Transverse colon (tissue), 4 donors: ENCODE results near the gene SMYD5. TPM values are rescaled to one million over a fixed set of nuclear protein-coding genes. Genes with fewer than 3 reads are reported as not detected.
A peak's percentile ranks its signal among the peaks of the same experiment; 100 is the strongest.
"Not testable (repeated sequence)": the region's sequence is repeated elsewhere in the genome, so short reads cannot be mapped to it uniquely, and the experiment has no call there.

ENCODE experiments used
- DNase-seq: peaks from one replicate; pipeline ENCODE4 v3.0.0-alpha.2; 2019
- H3K27ac ChIP-seq, 4 donors: fragments of 200-600 bp; sonication (generic); 2 replicates each; pipeline ENCODE4 v1.5.1; 2016 to 2018; ENCODE audit warnings: inconsistent platforms in 4 of 4
- H3K27me3 ChIP-seq: fragments of 200-600 bp; sonication (generic); 2 replicates; pipeline ENCODE4 v1.5.1; 2017; ENCODE audit warnings: inconsistent platforms
- H3K36me3 ChIP-seq, 4 donors: fragments of 200-600 bp; sonication (generic); 2 replicates each; pipeline ENCODE4 v1.5.1; 2017 to 2019; ENCODE audit warnings: inconsistent platforms in 4 of 4
- H3K4me1 ChIP-seq, 4 donors: fragments of 200-600 bp; sonication (generic); 2 replicates each; pipeline ENCODE4 v1.5.1; 2017 to 2020; ENCODE audit warnings: inconsistent platforms in 4 of 4
- H3K4me3 ChIP-seq, 4 donors: fragments of 200-600 bp; sonication (generic); 1 replicate in 1 of 4; 2 replicates in 3 of 4; pipeline versions ENCODE4 v1.5.1 to v1.6.1; 2017 to 2019; ENCODE audit warnings: inconsistent platforms in 4 of 4
- H3K9me3 ChIP-seq, 2 donors: fragments of 200-600 bp; sonication (generic); 2 replicates each; pipeline ENCODE4 v1.5.1; 2017 to 2019; ENCODE audit warnings: inconsistent platforms in 2 of 2
- CTCF ChIP-seq, 5 experiments: fragments of 200-600 bp in 3 of 5; fragments of 450-650 bp in 2 of 5; sonication (generic) in 3 of 5; IDR thresholded peaks; 1 replicate in 2 of 5; 2 replicates in 3 of 5; pipeline ENCODE4 v1.5.1; 2016 to 2017; ENCODE audit warnings: antibody characterized with exemption in 5 of 5, inconsistent platforms in 3 of 5, mild to moderate bottlenecking in 2 of 5, moderate library complexity in 1 of 5
- EP300 ChIP-seq: sonication (generic); formaldehyde crosslinking; IDR thresholded peaks from one replicate; pipeline ENCODE4 v1.6.1; 2017; ENCODE audit warnings: antibody characterized with exemption, low read depth
- POLR2A ChIP-seq: fragments of 450-650 bp; IDR thresholded peaks from one replicate; pipeline ENCODE4 v1.6.1; 2016; ENCODE audit warnings: antibody characterized with exemption, mild to moderate bottlenecking, moderate library complexity
- POLR2AphosphoS5 ChIP-seq, 3 donors: sonication (generic); formaldehyde crosslinking; IDR thresholded peaks; one replicate each; pipeline ENCODE4 v1.6.1; 2016; ENCODE audit warnings: antibody characterized with exemption in 3 of 3
- WGBS, 2 donors: methylation state at CpG; one replicate each; pipeline ENCODE4 v1.1.5; 2018; ENCODE audit warnings: low coverage in 1 of 2; 5-methylcytosine and 5-hydroxymethylcytosine counted together
- in situ Hi-C, 4 donors: fragments of 200-750 bp; cut with MboI; loops; one replicate each; pipeline versions ENCODE4 v1.15.0 to v1.15.1; 2017; ENCODE audit warnings: low sequenced_read_pairs in 3 of 4, low pct_ligation_motif_present in 1 of 4, low pct_unique_long_range_greater_than_20kb in 1 of 4
- intact Hi-C: fragments of 100-400 bp; cut with DNase I; formaldehyde crosslinking; loops from one replicate; pipeline ENCODE4 v1.15.1; 2023; ENCODE audit warnings: low total_unique reads
- total RNA-seq, 4 donors: library from RNA; depleted of rRNA; stranded (reverse); fragments of >200 nt; gene quantifications; one replicate each; pipeline ENCODE4 v1.1.0, GENCODE V29; 2016

The SMYD5 gene
- 10 to 100 TPM in 3 of 4 donors, 1 to 10 TPM in 1; 6.4 to 16.1 (median 13.4) TPM for total RNA-seq

GRCh38 chr2:73214120-73215035 is at the start of gene SMYD5:
TSS of gene SMYD5 (plus strand) at chr2:73214245. CDS start at chr2:73214267, 22 bp downstream.
- Histone ChIP-seq H3K36me3 (no peaks in the 10 kb centered on the region), H3K4me3 (peak within 1 kb of the TSS; percentile 84 to 97 (median 94)), H3K27me3 (no peaks in the 10 kb centered on the region), H3K9me3 (no peaks in the 10 kb centered on the region), H3K27ac (peak within 1 kb of the TSS; percentile 68 to 78 (median 72)), H3K4me1 (peaks cover 0 to 30% (median 21%) of the 10 kb centered on the region in 4 donors)
- 2 to 4% methylated on average over 11 to 45 of the region's 64 CpGs for WGBS, 2 donors
- in situ Hi-C loops (no loop called here), intact Hi-C loops (no loop called here)
- peak; percentile 90 for DNase-seq
- TF ChIP-seq POLR2A, result peak; percentile 50
- TF ChIP-seq CTCF (IDR thresholded peaks at IDR 0.05), result no peak
- TF ChIP-seq POLR2AphosphoS5 (IDR thresholded peaks at IDR 0.05), result peak; percentile 47 to 76 (median 70)
- TF ChIP-seq EP300, result no peak

GRCh38 chr2:73165978-73166377 is 48.1 kb upstream of the SMYD5 start:
- in situ Hi-C loops, result loop anchor here in 1 of 4 donors (25.0 kb wide), 1 partner anchor 279 kb away; the partner anchor contains the start of gene SPR
- WGBS, 2 donors, result 60% methylated on average over 7 of the region's 11 CpGs; no CpG with 5 or more reads in 1 of the 2 donors
- not testable (repeated sequence) for H3K9me3 ChIP-seq

GRCh38 chr2:73166813-73167212 is 47.2 kb upstream of the SMYD5 start:
- DNase-seq, intact Hi-C loops, H3K4me3 ChIP-seq, H3K4me1 ChIP-seq, H3K36me3 ChIP-seq, H3K27me3 ChIP-seq, H3K9me3 ChIP-seq, H3K27ac ChIP-seq: not testable (repeated sequence)
- in situ Hi-C loops, result loop anchor here in 1 of 4 donors (25.0 kb wide), 1 partner anchor 280 kb away; the partner anchor contains the start of gene SPR
- 89% methylated on average over 4 of the region's 8 CpGs; no CpG with 5 or more reads in 1 of the 2 donors for WGBS, 2 donors

More at GRCh38 chr2:73165978-73166377, 48.1 kb upstream of the SMYD5 start:
- H3K27me3 ChIP-seq, DNase-seq, intact Hi-C loops, H3K4me3 ChIP-seq, H3K36me3 ChIP-seq, H3K27ac ChIP-seq, H3K4me1 ChIP-seq: not testable (repeated sequence)

GRCh38 chr2:73168348-73168747 is 45.7 kb upstream of the SMYD5 start:
- H3K36me3 ChIP-seq, H3K9me3 ChIP-seq, H3K27ac ChIP-seq, H3K4me3 ChIP-seq, intact Hi-C loops, DNase-seq, H3K4me1 ChIP-seq: not testable (repeated sequence)
- in situ Hi-C loops, result loop anchor here in 1 of 4 donors (25.0 kb wide), 1 partner anchor 281 kb away; the partner anchor contains the start of gene SPR
- H3K27me3 ChIP-seq, result peaks cover 11% of the 10 kb centered on the region

- not testable (repeated sequence) for H3K4me1 ChIP-seq, H3K27ac ChIP-seq, H3K9me3 ChIP-seq, H3K36me3 ChIP-seq, DNase-seq, H3K4me3 ChIP-seq
- H3K27me3 ChIP-seq, result peaks cover 17% of the 10 kb centered on the region
- 40 to 56% methylated on average over 1 to 2 of the region's 7 CpGs for WGBS, 2 donors
- intact Hi-C loops (loop anchor here (10.0 kb wide), 1 partner anchor 276 kb away; no protein-coding TSS in a partner anchor), in situ Hi-C loops (loop anchor here in 1 of 4 donors (25.0 kb wide), 1 partner anchor 283 kb away; the partner anchor contains the start of gene SPR)
Observed at GRCh38 chr2:73170341-73170740, 43.7 kb upstream of the SMYD5 start.

GRCh38 chr2:73172963-73173362 is 41.1 kb upstream of the SMYD5 start:
- DNase-seq, result no peak
- H3K27ac ChIP-seq, result no peak overlapping the region
- intact Hi-C loops (loop anchor here (10.0 kb wide), 1 partner anchor 278 kb away; no protein-coding TSS in a partner anchor), in situ Hi-C loops (loop anchor here in 1 of 4 donors (25.0 kb wide), 1 partner anchor 286 kb away; the partner anchor contains the start of gene SPR)
- no peak overlapping the region for H3K4me3 ChIP-seq
- peaks cover 15 to 26% (median 25%) of the 10 kb centered on the region in 4 donors for H3K4me1 ChIP-seq
- H3K27me3 ChIP-seq, result peaks cover 34% of the 10 kb centered on the region
- WGBS, 2 donors, result 80% methylated on average over 6 of the region's 6 CpGs; no CpG with 5 or more reads in 1 of the 2 donors
- H3K9me3 ChIP-seq, result no peaks in the 10 kb centered on the region
- H3K36me3 ChIP-seq, result no peaks in the 10 kb centered on the region
- TF ChIP-seq POLR2A, result no peak
